Esophagus squamous epithelium (tissue), 5 donors: Measurements from ENCODE around the gene MINDY3. TPM values are rescaled to one million over a fixed set of nuclear protein-coding genes. Genes with fewer than 3 reads are reported as not detected.

Experiments used
- DNase-seq: peaks from one replicate; lab custom pipeline; 2025; lab: John Stamatoyannopoulos, UW
- H3K27ac ChIP-seq, 4 donors: fragments of 200-600 bp; sonication (generic); one replicate each; pipeline ENCODE4 v1.5.1; 2016 to 2019; ENCODE audit warnings: mild to moderate bottlenecking in 1 of 4
- H3K27me3 ChIP-seq, 4 donors: fragments of 200-600 bp; sonication (generic); 1 replicate in 3 of 4; 2 replicates in 1 of 4; pipeline versions ENCODE4 v1.5.1 to v1.6.0; 2017 to 2021; ENCODE audit warnings: antibody characterized with exemption in 1 of 4
- H3K36me3 ChIP-seq, 3 donors: fragments of 200-600 bp; sonication (generic); one replicate each; pipeline ENCODE4 v1.5.1; 2016 to 2019
- H3K4me1 ChIP-seq, 3 donors: fragments of 200-600 bp; sonication (generic); one replicate each; pipeline ENCODE4 v1.5.1; 2017 to 2019
- H3K4me3 ChIP-seq, 4 donors: fragments of 200-600 bp; sonication (generic); 1 replicate in 3 of 4; 2 replicates in 1 of 4; pipeline ENCODE4 v1.5.1; 2016 to 2019; ENCODE audit warnings: mild to moderate bottlenecking in 2 of 4, moderate library complexity in 1 of 4
- H3K9me3 ChIP-seq, 3 donors: fragments of 200-600 bp; sonication (generic); one replicate each; pipeline ENCODE4 v1.5.1; 2016 to 2019
- POLR2A ChIP-seq, 4 donors: fragments of 450-650 bp; IDR thresholded peaks; one replicate each; pipeline ENCODE4 v1.6.1; 2017; ENCODE audit warnings: antibody characterized with exemption in 4 of 4, mild to moderate bottlenecking in 4 of 4, moderate library complexity in 3 of 4
- WGBS, 2 donors: methylation state at CpG; one replicate each; pipeline ENCODE4 v1.1.5; 2018; 5-methylcytosine and 5-hydroxymethylcytosine counted together
- intact Hi-C: fragments of 100-400 bp; cut with DNase I; formaldehyde crosslinking; loops from one replicate; pipeline ENCODE4 v1.15.0; 2022
- total RNA-seq, 4 donors: library from RNA; depleted of rRNA; stranded (reverse); fragments of >200 nt; gene quantifications; one replicate each; pipeline ENCODE4 v1.1.0, GENCODE V29; 2016
- TF ChIP-seq, protein P1 (sequence below), 6 experiments: fragments of 450-650 bp in 4 of 6; fragments of 200-600 bp in 2 of 6; sonication (generic) in 2 of 6; IDR thresholded peaks; one replicate each; pipeline ENCODE4 v1.5.1; 2016 to 2019; ENCODE audit warnings: antibody characterized with exemption in 6 of 6, mild to moderate bottlenecking in 4 of 6, moderate library complexity in 4 of 6
- donor health status: DM: yes; HTN: yes; CAD: no.

Gene MINDY3
- total RNA-seq, 4 donors from 2014 or later: 9.5 to 25.0 (median 17.5) TPM

DNA sequence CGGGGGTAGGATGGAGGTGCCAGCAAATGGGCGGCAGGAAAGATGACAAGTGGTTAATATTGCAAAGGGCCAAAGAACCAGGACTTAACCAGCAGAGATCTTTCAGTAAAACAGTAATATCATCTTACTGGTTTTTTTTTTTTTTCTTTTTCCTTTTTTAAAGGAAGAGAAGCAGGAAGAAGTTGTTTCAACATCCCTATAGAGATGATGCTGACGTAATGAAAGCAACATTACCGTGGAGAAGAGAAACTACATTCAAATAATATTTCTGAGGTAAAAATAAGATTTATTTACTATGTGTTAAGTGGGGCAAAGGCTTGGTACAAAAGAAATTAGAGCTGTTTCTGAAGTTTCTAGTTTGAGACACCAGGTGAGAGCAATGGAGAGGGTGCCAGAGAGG is 11.0 kb downstream of the MINDY3 start:
- 77 to 83% methylated on average over 4 of the region's 4 CpGs for WGBS, 2 donors
- Histone ChIP-seq H3K4me1 (no peaks in the 10 kb centered on the region), H3K27ac (no peak overlapping the region), H3K9me3 (peaks cover 0 to 12% (median 0%) of the 10 kb centered on the region in 3 donors), H3K27me3 (no peaks in the 10 kb centered on the region), H3K36me3 (peaks cover 0 to 6% (median 0%) of the 10 kb centered on the region in 3 donors), H3K4me3 (no peak overlapping the region)
- no peak for DNase-seq
- TF ChIP-seq POLR2A (IDR thresholded peaks at IDR 0.05): no peak
- TF ChIP-seq, protein P1, sequence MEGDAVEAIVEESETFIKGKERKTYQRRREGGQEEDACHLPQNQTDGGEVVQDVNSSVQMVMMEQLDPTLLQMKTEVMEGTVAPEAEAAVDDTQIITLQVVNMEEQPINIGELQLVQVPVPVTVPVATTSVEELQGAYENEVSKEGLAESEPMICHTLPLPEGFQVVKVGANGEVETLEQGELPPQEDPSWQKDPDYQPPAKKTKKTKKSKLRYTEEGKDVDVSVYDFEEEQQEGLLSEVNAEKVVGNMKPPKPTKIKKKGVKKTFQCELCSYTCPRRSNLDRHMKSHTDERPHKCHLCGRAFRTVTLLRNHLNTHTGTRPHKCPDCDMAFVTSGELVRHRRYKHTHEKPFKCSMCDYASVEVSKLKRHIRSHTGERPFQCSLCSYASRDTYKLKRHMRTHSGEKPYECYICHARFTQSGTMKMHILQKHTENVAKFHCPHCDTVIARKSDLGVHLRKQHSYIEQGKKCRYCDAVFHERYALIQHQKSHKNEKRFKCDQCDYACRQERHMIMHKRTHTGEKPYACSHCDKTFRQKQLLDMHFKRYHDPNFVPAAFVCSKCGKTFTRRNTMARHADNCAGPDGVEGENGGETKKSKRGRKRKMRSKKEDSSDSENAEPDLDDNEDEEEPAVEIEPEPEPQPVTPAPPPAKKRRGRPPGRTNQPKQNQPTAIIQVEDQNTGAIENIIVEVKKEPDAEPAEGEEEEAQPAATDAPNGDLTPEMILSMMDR (IDR thresholded peaks at IDR 0.05): no peak
- intact Hi-C loops: no loop called here

DNA sequence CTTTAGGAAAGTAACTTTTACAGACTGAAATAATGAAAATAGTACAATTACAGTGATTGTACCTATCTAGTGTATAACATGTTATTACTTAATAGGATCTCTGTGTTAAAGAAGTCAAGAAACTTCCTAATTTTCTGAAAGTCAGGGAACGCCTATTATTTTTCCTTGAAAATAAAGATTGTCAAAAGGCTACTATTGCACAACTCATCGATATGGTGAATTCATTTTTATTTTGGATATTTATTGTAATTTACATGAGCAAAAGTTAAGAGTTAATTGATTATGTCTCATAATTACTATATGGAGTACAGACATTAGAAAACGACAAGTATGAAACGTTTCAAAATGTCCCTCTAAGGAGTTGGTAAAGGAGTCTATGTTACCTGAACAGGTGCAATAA is 12.8 kb downstream of the MINDY3 start:
- Histone ChIP-seq H3K4me1 (no peaks in the 10 kb centered on the region), H3K9me3 (peaks cover 0 to 12% (median 0%) of the 10 kb centered on the region in 3 donors), H3K27me3 (no peaks in the 10 kb centered on the region), H3K27ac (no peak overlapping the region), H3K36me3 (peaks cover 0 to 6% (median 0%) of the 10 kb centered on the region in 3 donors), H3K4me3 (no peak overlapping the region)
- intact Hi-C loops: no loop called here
- 87 to 95% methylated on average over 4 of the region's 4 CpGs for WGBS, 2 donors
- TF ChIP-seq, protein P1 (IDR thresholded peaks at IDR 0.05): no peak
- TF ChIP-seq POLR2A (IDR thresholded peaks at IDR 0.05): no peak
- no peak for DNase-seq

DNA sequence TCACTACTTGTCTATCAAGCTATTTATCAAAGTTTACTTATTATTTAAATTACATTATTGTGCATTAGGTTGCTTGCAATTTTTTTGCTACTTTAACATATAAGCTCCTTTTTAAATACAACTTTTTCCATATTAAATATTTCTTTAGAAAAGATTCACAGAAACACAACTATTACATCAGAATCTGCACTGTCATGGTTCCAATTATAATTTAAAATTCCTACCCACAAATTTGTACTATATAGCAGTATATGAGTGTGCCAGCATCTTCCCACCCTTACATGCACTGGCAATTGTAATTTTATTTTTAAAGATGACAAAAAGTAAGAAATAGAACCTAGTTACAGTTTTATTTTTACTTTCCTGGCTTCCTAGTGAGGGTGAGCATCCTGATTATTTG is 15.8 kb downstream of the MINDY3 start:
- no peak for DNase-seq
- intact Hi-C loops: no loop called here
- no peaks in the 10 kb centered on the region for H3K27me3 ChIP-seq
- TF ChIP-seq, protein P1 (IDR thresholded peaks at IDR 0.05): no peak
- no peak for TF ChIP-seq POLR2A (IDR thresholded peaks at IDR 0.05)
- no peak overlapping the region for H3K27ac ChIP-seq
- no peaks in the 10 kb centered on the region for H3K4me1 ChIP-seq
- H3K4me3 ChIP-seq: no peak overlapping the region
- H3K9me3 ChIP-seq: no peaks in the 10 kb centered on the region
- no peaks in the 10 kb centered on the region for H3K36me3 ChIP-seq

DNA sequence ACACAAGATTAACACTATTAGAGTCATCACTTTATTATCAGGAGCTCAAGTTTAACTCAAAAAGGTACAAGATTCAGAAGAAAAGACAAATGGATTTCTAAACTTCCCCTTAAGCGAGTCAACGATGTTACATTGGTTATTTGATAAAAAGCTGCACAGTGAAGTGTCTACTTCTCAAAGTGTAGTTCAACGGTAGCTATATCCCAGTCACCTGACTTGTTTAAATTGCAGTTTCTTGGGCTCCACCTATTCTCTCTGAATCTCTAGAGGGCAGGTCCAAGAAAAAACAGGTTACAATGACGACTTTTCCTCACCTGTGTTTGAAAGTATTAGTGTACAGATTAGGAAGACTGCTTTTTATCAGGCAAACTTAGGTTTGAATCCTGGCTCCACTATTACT is 16.6 kb downstream of the MINDY3 start:
- Histone ChIP-seq H3K36me3 (no peaks in the 10 kb centered on the region), H3K4me3 (no peak overlapping the region), H3K9me3 (no peaks in the 10 kb centered on the region), H3K27ac (no peak overlapping the region), H3K27me3 (no peaks in the 10 kb centered on the region), H3K4me1 (no peaks in the 10 kb centered on the region)
- TF ChIP-seq, protein P1 (IDR thresholded peaks at IDR 0.05): no peak
- no peak for TF ChIP-seq POLR2A (IDR thresholded peaks at IDR 0.05)
- WGBS, 2 donors: 69 to 84% methylated on average over 4 of the region's 4 CpGs
- intact Hi-C loops: no loop called here
- no peak for DNase-seq

DNA sequence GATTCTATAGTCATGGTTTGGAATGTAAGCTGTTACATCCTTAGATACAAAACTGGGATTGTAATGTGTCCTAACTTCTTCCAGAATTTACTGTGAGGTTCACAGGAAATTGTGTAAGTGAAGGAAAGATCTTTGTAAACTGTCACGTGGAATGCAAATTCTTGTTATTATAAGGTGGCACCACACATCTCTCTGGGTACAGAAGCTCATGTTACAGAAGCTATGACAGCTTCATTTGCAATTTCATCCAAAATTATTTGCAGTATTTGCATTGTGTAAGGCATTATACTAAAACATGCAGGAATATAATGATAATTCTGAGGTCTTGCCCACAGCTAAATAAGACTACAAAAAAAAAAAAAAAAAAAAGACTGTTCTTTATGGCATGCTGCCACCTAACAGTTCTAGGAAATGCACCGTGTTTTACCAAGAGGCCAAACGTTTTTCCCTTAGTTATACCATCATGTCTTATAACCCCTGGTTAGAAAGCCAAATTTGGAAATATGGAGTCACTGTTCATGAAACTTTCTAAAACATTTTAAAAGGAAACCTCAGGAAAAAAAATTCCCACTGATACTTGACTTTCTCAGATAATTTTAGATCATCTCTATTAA is 17.6 kb downstream of the MINDY3 start:
- H3K4me1 ChIP-seq: no peaks in the 10 kb centered on the region
- no peak overlapping the region for H3K4me3 ChIP-seq
- H3K27me3 ChIP-seq: no peaks in the 10 kb centered on the region
- TF ChIP-seq POLR2A (IDR thresholded peaks at IDR 0.05): no peak
- TF ChIP-seq, protein P1 (IDR thresholded peaks at IDR 0.05): no peak
- H3K9me3 ChIP-seq: no peaks in the 10 kb centered on the region
- no peak overlapping the region for H3K27ac ChIP-seq
- WGBS, 2 donors: 23 to 34% methylated on average over 3 of the region's 3 CpGs
- DNase-seq: no peak
- intact Hi-C loops: no loop called here
- H3K36me3 ChIP-seq: no peaks in the 10 kb centered on the region
